A673 (cell line): ENCODE data around the gene KMT2C. TPM values are rescaled to one million over a fixed set of nuclear protein-coding genes. Genes with fewer than 3 reads are reported as not detected.

ENCODE experiments used
- BruUV-seq: library from RNA; stranded (reverse); fragments of 400-500 nt; replicated peaks from 2 replicates; lab custom pipeline; 2021; lab: Mats Ljungman, UMichigan
- CTCF ChIA-PET: fragments of 300-600 bp; sonication (Branson Sonifier 250); formaldehyde crosslinking; loops from one replicate; lab custom pipeline; 2022; ENCODE audit warnings: antibody characterized with exemption; lab: Charles Lee
- POLR2A ChIA-PET: fragments of 300-600 bp; sonication (Branson Sonifier 250); formaldehyde crosslinking; loops from one replicate; lab custom pipeline; 2022; ENCODE audit warnings: antibody characterized with exemption; ENCODE audit not compliant: low non-redundant PET; lab: Charles Lee
- DNase-seq: peaks from one replicate; pipeline ENCODE4 v3.0.0-alpha.2; 2015; ENCODE audit warnings: low spot score
- H3K27ac ChIP-seq: fragments of 200-600 bp; sonication (generic); 2 replicates; pipeline ENCODE4 v1.5.1; 2016; ENCODE audit warnings: mixed run types, low read depth, mild to moderate bottlenecking, mixed read lengths, antibody characterized with exemption, low read length; ENCODE audit not compliant: poor library complexity, severe bottlenecking
- H3K27me3 ChIP-seq: fragments of 200-600 bp; sonication (generic); replicated peaks from 2 replicates; pipeline ENCODE4 v1.6.1; 2017; ENCODE audit warnings: mixed run types, low read depth, mild to moderate bottlenecking, mixed read lengths, antibody characterized with exemption, low read length; ENCODE audit not compliant: insufficient read depth, poor library complexity
- H3K36me3 ChIP-seq: fragments of 200-600 bp; sonication (generic); 2 replicates; pipeline ENCODE4 v1.6.1; 2016; ENCODE audit warnings: mixed run types, mild to moderate bottlenecking, mixed read lengths, antibody characterized with exemption, low read length; ENCODE audit not compliant: insufficient read depth, poor library complexity, severe bottlenecking
- H3K4me1 ChIP-seq: fragments of 200-600 bp; sonication (generic); 2 replicates; pipeline ENCODE4 v1.6.1; 2017; ENCODE audit warnings: mixed run types, mild to moderate bottlenecking, mixed read lengths, antibody characterized with exemption, low read length; ENCODE audit not compliant: insufficient read depth, poor library complexity, severe bottlenecking
- H3K4me3 ChIP-seq: fragments of 200-600 bp; sonication (generic); 2 replicates; pipeline ENCODE4 v1.5.1; 2016; ENCODE audit warnings: low read depth, mixed run types, mild to moderate bottlenecking, mixed read lengths, low read length; ENCODE audit not compliant: poor library complexity, severe bottlenecking
- H3K9me3 ChIP-seq: fragments of 200-600 bp; sonication (generic); 2 replicates; pipeline ENCODE4 v1.6.1; 2016; ENCODE audit warnings: mixed run types, low read depth, mild to moderate bottlenecking, mixed read lengths, antibody characterized with exemption, low read length; ENCODE audit not compliant: poor library complexity, severe bottlenecking
- EZH2 ChIP-seq: fragments of 200-600 bp; sonication (generic); IDR thresholded peaks from 2 replicates; pipeline ENCODE4 v1.6.1; 2017; ENCODE audit warnings: borderline replicate concordance, low read depth, mild to moderate bottlenecking, mixed read lengths, antibody characterized with exemption, low read length; ENCODE audit not compliant: poor library complexity, severe bottlenecking
- intact Hi-C: fragments of 100-400 bp; cut with micrococcal nuclease; formaldehyde crosslinking; loops from one replicate; pipeline ENCODE4 v1.10.0; 2022; ENCODE audit not compliant: unreplicated experiment
- total RNA-seq: library from RNA; stranded (reverse); gene quantifications from 2 replicates; pipeline ENCODE4 v1.2.3, GENCODE V29; 2021
- TF ChIP-seq, protein P1 (sequence below): fragments of 300-800, 200-600 bp; sonication (generic); conservative IDR thresholded peaks from 2 replicates; pipeline ENCODE4 v1.5.1; 2017; ENCODE audit warnings: low read depth, mild to moderate bottlenecking, antibody characterized with exemption, low read length, moderate library complexity, mixed read lengths

KMT2C gene
- total RNA-seq, 1 experiment from 2014 or later: 52.9 TPM

DNA sequence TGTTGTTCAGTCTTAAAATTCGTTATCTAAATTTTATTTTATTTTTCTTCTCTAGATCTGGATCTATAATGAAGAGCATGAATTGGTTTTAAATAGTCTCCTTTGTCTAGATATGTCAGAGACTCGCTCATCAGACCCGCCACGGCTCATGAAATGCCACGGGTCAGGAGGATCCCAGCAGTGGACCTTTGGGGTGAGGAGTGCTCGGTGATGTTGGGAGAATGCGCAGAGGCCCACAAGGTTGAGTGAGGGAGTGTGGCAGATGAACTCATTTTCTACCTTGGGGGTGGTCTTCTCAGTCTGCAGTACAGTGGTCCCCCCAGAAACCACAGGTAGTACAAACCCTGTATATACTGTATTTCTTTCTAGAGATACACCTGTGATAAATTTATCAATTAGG, 315.0 kb downstream of the KMT2C start:
- BruUV-seq: no TSS peak
- no peak overlapping the region for H3K4me3 ChIP-seq

DNA sequence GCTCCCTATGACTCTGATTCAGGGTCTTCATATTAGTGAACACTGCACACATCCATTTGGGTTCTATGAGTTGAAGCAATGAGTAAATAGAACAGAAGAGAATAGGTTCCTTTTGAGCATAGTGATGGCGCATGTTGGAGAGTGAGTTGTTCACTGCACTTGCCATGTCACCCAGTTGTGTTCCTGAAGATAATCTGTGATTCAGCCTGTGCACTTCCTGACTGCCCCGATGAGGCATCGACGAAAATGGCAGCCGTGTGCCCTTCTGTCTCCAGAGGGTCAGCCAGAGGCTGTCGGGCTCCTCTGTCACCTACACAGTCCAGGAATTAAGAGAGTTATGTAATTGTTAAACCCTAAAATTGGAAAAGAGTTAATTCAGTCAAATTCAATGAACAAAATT, 315.6 kb downstream of the KMT2C start:
- Histone ChIP-seq H3K9me3 (peaks cover 8% of the 10 kb centered on the region), H3K27ac (no peak overlapping the region), H3K4me1 (no peaks in the 10 kb centered on the region), H3K27me3 (no peaks in the 10 kb centered on the region), H3K36me3 (peaks cover 82% of the 10 kb centered on the region), H3K4me3 (no peak overlapping the region)
- POLR2A ChIA-PET: no interaction called here
- no peak for TF ChIP-seq EZH2
- TF ChIP-seq, protein P1, sequence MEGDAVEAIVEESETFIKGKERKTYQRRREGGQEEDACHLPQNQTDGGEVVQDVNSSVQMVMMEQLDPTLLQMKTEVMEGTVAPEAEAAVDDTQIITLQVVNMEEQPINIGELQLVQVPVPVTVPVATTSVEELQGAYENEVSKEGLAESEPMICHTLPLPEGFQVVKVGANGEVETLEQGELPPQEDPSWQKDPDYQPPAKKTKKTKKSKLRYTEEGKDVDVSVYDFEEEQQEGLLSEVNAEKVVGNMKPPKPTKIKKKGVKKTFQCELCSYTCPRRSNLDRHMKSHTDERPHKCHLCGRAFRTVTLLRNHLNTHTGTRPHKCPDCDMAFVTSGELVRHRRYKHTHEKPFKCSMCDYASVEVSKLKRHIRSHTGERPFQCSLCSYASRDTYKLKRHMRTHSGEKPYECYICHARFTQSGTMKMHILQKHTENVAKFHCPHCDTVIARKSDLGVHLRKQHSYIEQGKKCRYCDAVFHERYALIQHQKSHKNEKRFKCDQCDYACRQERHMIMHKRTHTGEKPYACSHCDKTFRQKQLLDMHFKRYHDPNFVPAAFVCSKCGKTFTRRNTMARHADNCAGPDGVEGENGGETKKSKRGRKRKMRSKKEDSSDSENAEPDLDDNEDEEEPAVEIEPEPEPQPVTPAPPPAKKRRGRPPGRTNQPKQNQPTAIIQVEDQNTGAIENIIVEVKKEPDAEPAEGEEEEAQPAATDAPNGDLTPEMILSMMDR: no peak
- CTCF ChIA-PET: no interaction called here
- DNase-seq: no peak
- intact Hi-C loops: no loop called here
- no TSS peak for BruUV-seq

More for the DNA sequence above, 315.0 kb downstream of the KMT2C start:
- POLR2A ChIA-PET: no interaction called here
- TF ChIP-seq, protein P1: no peak
- TF ChIP-seq EZH2: no peak
- no peak overlapping the region for H3K27ac ChIP-seq
- CTCF ChIA-PET: no interaction called here
- H3K36me3 ChIP-seq: peaks cover 80% of the 10 kb centered on the region
- no peaks in the 10 kb centered on the region for H3K27me3 ChIP-seq
- no peak for DNase-seq
- peaks cover 8% of the 10 kb centered on the region for H3K9me3 ChIP-seq
- intact Hi-C loops: no loop called here
- H3K4me1 ChIP-seq: no peaks in the 10 kb centered on the region

DNA sequence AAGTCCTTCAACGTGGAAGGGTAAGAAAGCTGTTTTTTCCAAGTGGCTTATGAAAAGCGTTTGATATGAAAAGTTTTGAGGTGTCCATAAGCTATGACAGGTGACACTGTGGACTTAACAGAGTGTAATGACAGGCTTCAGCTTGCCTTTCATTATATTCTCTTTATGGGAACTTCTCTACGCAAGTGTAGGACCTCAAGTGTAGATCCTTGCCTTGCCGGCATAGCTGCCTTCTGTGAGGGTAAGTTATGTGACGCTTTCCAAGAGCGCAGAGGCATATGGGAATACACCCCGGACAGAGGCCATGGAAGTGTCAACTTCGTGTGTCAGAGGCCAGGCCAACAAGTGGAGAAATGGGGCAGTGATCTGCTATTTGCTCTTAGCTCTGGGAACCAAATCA, 318.4 kb downstream of the KMT2C start:
- H3K27me3 ChIP-seq: no peaks in the 10 kb centered on the region
- H3K9me3 ChIP-seq: no peaks in the 10 kb centered on the region
- intact Hi-C loops: no loop called here
- ChIA-PET CTCF (no interaction called here), POLR2A (no interaction called here)
- BruUV-seq: no TSS peak
- H3K4me3 ChIP-seq: no peak overlapping the region
- H3K4me1 ChIP-seq: no peaks in the 10 kb centered on the region
- TF ChIP-seq, protein P1: no peak
- no peak for TF ChIP-seq EZH2
- no peak for DNase-seq
- no peak overlapping the region for H3K27ac ChIP-seq
- peaks cover 61% of the 10 kb centered on the region for H3K36me3 ChIP-seq
